CD14-positive monocyte (primary cell): ENCODE data around the gene INKA1. TPM values are rescaled to one million over a fixed set of nuclear protein-coding genes. Genes with fewer than 3 reads are reported as not detected.

Source experiments
- DNase-seq, 3 donors: peaks; one replicate each; pipeline ENCODE4 v3.0.0-alpha.2; 2011 to 2022
- H2AFZ ChIP-seq: 2 replicates; pipeline ENCODE4 v1.6.0; 2012; ENCODE audit warnings: mild to moderate bottlenecking, low read depth, low read length, inconsistent platforms; ENCODE audit not compliant: insufficient read depth, poor library complexity, severe bottlenecking
- H3K27ac ChIP-seq, 2 donors: 1 replicate in 1 of 2; 2 replicates in 1 of 2; pipeline ENCODE4 v1.5.1; 2012 to 2013; ENCODE audit warnings: low read length in 2 of 2, control low read depth in 1 of 2, inconsistent platforms in 1 of 2, low read depth in 1 of 2, mild to moderate bottlenecking in 1 of 2
- H3K27me3 ChIP-seq, 2 donors: one replicate each; pipeline versions ENCODE4 v1.6.0 to v1.6.1; 2011 to 2013; ENCODE audit warnings: low read length in 2 of 2; ENCODE audit not compliant: control insufficient read depth in 2 of 2, insufficient read depth in 2 of 2
- H3K36me3 ChIP-seq, 2 donors: replicated peaks in 1 of 2; 1 replicate in 1 of 2; 2 replicates in 1 of 2; pipeline versions ENCODE4 v1.5.1 to v1.6.1; 2012 to 2013; ENCODE audit warnings: low read length in 2 of 2, control low read depth in 1 of 2, inconsistent platforms in 1 of 2, mild to moderate bottlenecking in 1 of 2; ENCODE audit not compliant: insufficient read depth in 2 of 2, control insufficient read depth in 1 of 2
- H3K4me1 ChIP-seq, 2 donors: 1 replicate in 1 of 2; 2 replicates in 1 of 2; pipeline versions ENCODE4 v1.5.1 to v1.6.1; 2012 to 2013; ENCODE audit warnings: low read length in 2 of 2, control low read depth in 1 of 2, inconsistent platforms in 1 of 2, mild to moderate bottlenecking in 1 of 2, moderate library complexity in 1 of 2; ENCODE audit not compliant: insufficient read depth in 2 of 2, control insufficient read depth in 1 of 2
- H3K4me2 ChIP-seq: replicated peaks from 2 replicates; pipeline ENCODE3; 2012; ENCODE audit warnings: low read length, moderate library complexity, mild to moderate bottlenecking; ENCODE audit not compliant: poor library complexity, severe bottlenecking; ENCODE audit errors: extremely low read depth
- H3K4me3 ChIP-seq, 3 experiments: fragments of 200-600 bp in 1 of 3; sonication (generic) in 1 of 3; replicated peaks in 1 of 3; 1 replicate in 2 of 3; 2 replicates in 1 of 3; pipeline ENCODE4 v1.5.1; 2011 to 2013; ENCODE audit warnings: low read length in 3 of 3, mild to moderate bottlenecking in 3 of 3, control low read depth in 2 of 3, low read depth in 2 of 3, inconsistent platforms in 1 of 3, moderate library complexity in 1 of 3
- H3K79me2 ChIP-seq: 2 replicates; pipeline ENCODE4 v1.6.0; 2012; ENCODE audit warnings: mild to moderate bottlenecking, control low read depth, inconsistent platforms, low read length, moderate library complexity; ENCODE audit not compliant: insufficient read depth
- H3K9ac ChIP-seq: 2 replicates; pipeline ENCODE4 v1.6.0; 2017; ENCODE audit warnings: low read length, mild to moderate bottlenecking; ENCODE audit not compliant: insufficient read depth, poor library complexity, severe bottlenecking
- H3K9me3 ChIP-seq, 2 donors: replicated peaks in 1 of 2; 1 replicate in 1 of 2; 2 replicates in 1 of 2; pipeline versions ENCODE4 v1.5.1 to v1.6.1; 2012 to 2013; ENCODE audit warnings: low read length in 2 of 2, control low read depth in 1 of 2; ENCODE audit not compliant: control insufficient read depth in 1 of 2, insufficient read depth in 1 of 2
- H4K20me1 ChIP-seq: 2 replicates; pipeline ENCODE4 v1.6.0; 2012; ENCODE audit warnings: mild to moderate bottlenecking, low read length, control low read depth, moderate library complexity; ENCODE audit not compliant: insufficient read depth
- H3K27ac Mint-ChIP-seq, 7 donors: one replicate each; pipeline ENCODE4 v1.8.0; 2020; ENCODE audit warnings: mild to moderate bottlenecking in 7 of 7, mixed read lengths in 7 of 7, moderate library complexity in 6 of 7, inconsistent platforms in 2 of 7
- H3K27me3 Mint-ChIP-seq, 3 donors: one replicate each; pipeline ENCODE4 v1.8.0; 2021 to 2022; ENCODE audit warnings: low read depth in 3 of 3, mild to moderate bottlenecking in 3 of 3, mixed read lengths in 3 of 3, moderate library complexity in 3 of 3, inconsistent platforms in 1 of 3
- H3K36me3 Mint-ChIP-seq, 2 donors: one replicate each; pipeline ENCODE4 v1.8.0; 2020; ENCODE audit warnings: mixed read lengths in 2 of 2, inconsistent platforms in 1 of 2, mild to moderate bottlenecking in 1 of 2
- H3K4me1 Mint-ChIP-seq: one replicate; pipeline ENCODE4 v1.8.0; 2020; ENCODE audit warnings: mild to moderate bottlenecking, mixed read lengths
- H3K4me3 Mint-ChIP-seq, 2 donors: one replicate each; pipeline ENCODE4 v1.8.0; 2020; ENCODE audit warnings: mild to moderate bottlenecking in 2 of 2, mixed read lengths in 2 of 2, moderate library complexity in 1 of 2
- H3K9me3 Mint-ChIP-seq, 7 donors: one replicate each; pipeline ENCODE4 v1.8.0; 2020 to 2022; ENCODE audit warnings: mixed read lengths in 7 of 7, mild to moderate bottlenecking in 6 of 7, moderate library complexity in 6 of 7, inconsistent platforms in 2 of 7
- WGBS: methylation state at CpG from one replicate; pipeline ENCODE4 v1.1.5; 2013; ENCODE audit warnings: missing lambda C conversion rate; ENCODE audit not compliant: insufficient coverage; 5-methylcytosine and 5-hydroxymethylcytosine counted together
- intact Hi-C, 2 donors: fragments of 100-400 bp; cut with micrococcal nuclease; formaldehyde crosslinking; loops; one replicate each; pipeline versions ENCODE4 v1.15.0 to v1.15.1; 2023
- polyA minus RNA-seq: library from RNA; depleted of rRNA, polyadenylated mRNA; stranded (reverse); fragments of >200 nt; gene quantifications from 2 replicates; pipeline ENCODE4 v1.2.3, GENCODE V29; 2012
- polyA plus RNA-seq, 3 donors: library from polyadenylated mRNA; depleted of rRNA in 1 of 3; unstranded in 2 of 3; stranded (reverse) in 1 of 3; fragments of 300-500 nt in 2 of 3; fragments of >200 nt in 1 of 3; fragmentation: Illumina TruSeq in 2 of 3; gene quantifications; 1 replicate in 2 of 3; 2 replicates in 1 of 3; pipeline ENCODE4 v1.2.3, GENCODE V29; 2012 to 2021
- total RNA-seq, 12 experiments: library from RNA in 1 of 12; stranded (reverse) in 1 of 12; fragments of 120-200 nt in 1 of 12; gene quantifications; one replicate each; pipeline ENCODE4 v1.2.4 and lab custom pipeline; 2013 to 2026; ENCODE audit warnings: mixed read lengths in 6 of 12, inconsistent platforms in 1 of 12
- TF ChIP-seq, protein P1 (sequence below): fragments of 200-600 bp; IDR thresholded peaks from one replicate; pipeline ENCODE4 v1.8.0; 2022; ENCODE audit warnings: antibody characterized with exemption, mild to moderate bottlenecking

INKA1 gene
- 0.92 TPM for total RNA-seq (2013)
- polyA plus RNA-seq: 1 to 10 TPM in 2 of 3 donors, under 1 TPM in 1; 0.43 to 1.3 (median 1.3) TPM
- 0.96 and 1.1 TPM in 2 replicates for polyA minus RNA-seq
- 0 to 0.43 (median 0.21) reads per million in 11 experiments for total RNA-seq (lab: John Stamatoyannopoulos, UW)

DNA sequence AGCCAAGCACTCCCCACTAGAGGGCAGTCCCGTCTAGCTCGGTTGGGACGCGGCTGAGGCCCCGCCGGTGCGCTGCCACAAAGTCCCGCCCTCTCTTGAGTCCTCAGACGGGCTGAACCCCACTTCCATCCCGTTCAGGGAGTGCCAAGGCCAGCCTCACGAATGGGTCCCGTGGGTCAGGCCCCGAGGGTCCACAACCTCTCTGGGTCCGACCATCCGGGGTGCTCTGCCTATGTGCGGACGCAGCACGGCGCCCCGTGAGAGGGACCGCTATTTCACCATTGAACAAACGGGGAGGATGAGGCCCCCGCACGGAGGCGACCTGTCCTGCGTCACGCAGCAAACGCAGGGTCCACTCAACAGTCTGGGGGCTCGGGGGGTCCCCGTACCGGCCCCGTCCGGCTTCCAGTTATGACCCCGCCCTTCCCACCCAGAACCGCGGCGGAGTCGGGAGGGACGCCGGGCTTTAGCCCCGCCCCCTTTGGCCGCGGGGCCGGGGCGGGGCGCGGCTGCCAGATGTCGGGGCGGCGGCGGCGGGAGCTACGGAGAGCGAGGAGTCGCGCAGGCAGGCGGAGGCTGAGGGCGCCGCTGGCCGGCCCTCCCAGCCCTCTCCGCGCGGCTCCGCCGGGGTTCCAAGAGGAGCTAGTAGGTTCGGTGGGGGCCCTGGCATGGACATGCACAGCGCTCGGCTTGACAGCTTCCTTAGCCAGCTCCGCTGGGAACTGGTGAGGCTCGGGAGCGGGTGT is at the start of gene INKA1:
TSS of gene INKA1 (plus strand) at position 543 of the 746 bp plus-strand sequence. CDS start at position 675, 132 bp downstream.
- TF ChIP-seq, protein P1, sequence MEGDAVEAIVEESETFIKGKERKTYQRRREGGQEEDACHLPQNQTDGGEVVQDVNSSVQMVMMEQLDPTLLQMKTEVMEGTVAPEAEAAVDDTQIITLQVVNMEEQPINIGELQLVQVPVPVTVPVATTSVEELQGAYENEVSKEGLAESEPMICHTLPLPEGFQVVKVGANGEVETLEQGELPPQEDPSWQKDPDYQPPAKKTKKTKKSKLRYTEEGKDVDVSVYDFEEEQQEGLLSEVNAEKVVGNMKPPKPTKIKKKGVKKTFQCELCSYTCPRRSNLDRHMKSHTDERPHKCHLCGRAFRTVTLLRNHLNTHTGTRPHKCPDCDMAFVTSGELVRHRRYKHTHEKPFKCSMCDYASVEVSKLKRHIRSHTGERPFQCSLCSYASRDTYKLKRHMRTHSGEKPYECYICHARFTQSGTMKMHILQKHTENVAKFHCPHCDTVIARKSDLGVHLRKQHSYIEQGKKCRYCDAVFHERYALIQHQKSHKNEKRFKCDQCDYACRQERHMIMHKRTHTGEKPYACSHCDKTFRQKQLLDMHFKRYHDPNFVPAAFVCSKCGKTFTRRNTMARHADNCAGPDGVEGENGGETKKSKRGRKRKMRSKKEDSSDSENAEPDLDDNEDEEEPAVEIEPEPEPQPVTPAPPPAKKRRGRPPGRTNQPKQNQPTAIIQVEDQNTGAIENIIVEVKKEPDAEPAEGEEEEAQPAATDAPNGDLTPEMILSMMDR: peak; percentile 95
- DNase-seq: peak; percentile 78 to 86 (median 80)
- WGBS: under 1% methylated on average over 71 of the region's 71 CpGs
- Histone ChIP-seq H3K9me3 (no peaks in the 10 kb centered on the region), H3K79me2 (peaks cover 12% of the 10 kb centered on the region), H3K27me3 (peaks cover 0 to 5% of the 10 kb centered on the region in 2 donors), H2AFZ (peak within 1 kb of the TSS; percentile 98), H3K4me2 (peak within 1 kb of the TSS; percentile 99), H4K20me1 (peaks cover 8% of the 10 kb centered on the region), H3K4me3 (peak within 1 kb of the TSS; percentile 76 to 99 (median 99)), H3K27ac (peak within 1 kb of the TSS; percentile 45 to 84), H3K36me3 (peaks cover 0 to 7% of the 10 kb centered on the region in 2 donors), H3K9ac (peak within 1 kb of the TSS; percentile 70), H3K4me1 (peaks cover 46 to 56% of the 10 kb centered on the region in 2 donors)
- Mint-ChIP-seq H3K4me1 (peaks cover 56% of the 10 kb centered on the region), H3K36me3 (peaks cover 12 to 14% of the 10 kb centered on the region in 2 donors), H3K4me3 (peak within 1 kb of the TSS; percentile 90 to 95), H3K27ac (peak within 1 kb of the TSS; percentile 83 to 93 (median 92)), H3K27me3 (peaks cover 15 to 22% (median 17%) of the 10 kb centered on the region in 3 donors), H3K9me3 (peaks cover 0 to 3% (median 0%) of the 10 kb centered on the region in 7 donors)
- intact Hi-C loops: loop anchor here (1.0 to 2.0 kb wide), 2 partner anchors 36 kb away; no protein-coding TSS in a partner anchor

DNA sequence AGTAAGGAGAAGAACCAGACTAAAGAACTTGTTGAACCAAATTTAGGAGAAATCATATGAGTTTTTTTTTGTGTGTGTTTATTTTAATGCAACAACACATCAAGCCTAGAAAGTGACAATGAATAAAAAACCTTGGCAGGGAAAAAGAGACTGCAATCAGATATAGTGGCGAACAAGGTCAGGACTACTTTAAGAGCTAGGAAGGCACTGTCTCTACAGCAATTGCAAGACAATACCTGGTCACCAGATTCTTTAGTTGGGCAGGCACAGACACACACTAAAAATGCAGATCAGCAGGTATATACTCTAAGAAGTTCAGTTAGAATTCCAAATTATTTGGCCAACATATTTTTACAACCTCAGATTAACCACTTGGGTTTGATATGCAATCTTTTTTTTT is 48.5 kb upstream of the INKA1 start:
- intact Hi-C loops: no loop called here
- 100% methylated on average over 1 of the region's 1 CpG for WGBS
- no peaks in the 10 kb centered on the region for H3K9me3 ChIP-seq
- no peaks in the 10 kb centered on the region for H3K27me3 ChIP-seq
- peaks cover 0 to 17% of the 10 kb centered on the region in 2 donors for H3K36me3 ChIP-seq
- H3K4me1 Mint-ChIP-seq: peaks cover 3% of the 10 kb centered on the region
- no peaks in the 10 kb centered on the region for H3K27me3 Mint-ChIP-seq
- H3K9me3 Mint-ChIP-seq: no peaks in the 10 kb centered on the region
- TF ChIP-seq, protein P1: no peak
- no peaks in the 10 kb centered on the region for H3K4me1 ChIP-seq
- no peak overlapping the region for H3K4me2 ChIP-seq
- no peak overlapping the region for H3K4me3 ChIP-seq
- H3K27ac ChIP-seq: no peak overlapping the region
- H3K9ac ChIP-seq: no peak overlapping the region
- peaks cover 100% of the 10 kb centered on the region for H4K20me1 ChIP-seq
- no peak overlapping the region for H2AFZ ChIP-seq
- H3K27ac Mint-ChIP-seq: no peak overlapping the region
- H3K79me2 ChIP-seq: peaks cover 73% of the 10 kb centered on the region
- DNase-seq: no peak
- peaks cover 18 to 34% of the 10 kb centered on the region in 2 donors for H3K36me3 Mint-ChIP-seq
- H3K4me3 Mint-ChIP-seq: no peak overlapping the region
